GM19099 (cell line): ENCODE measurements around the gene MAD1L1.

Experiments used
- POLR2A ChIP-seq: IDR thresholded peaks from 3 replicates; pipeline ENCODE4 v1.6.1; 2011; ENCODE audit warnings: low read depth; ENCODE audit not compliant: insufficient read length; ENCODE audit errors: extremely low read depth

Gene MAD1L1

DNA sequence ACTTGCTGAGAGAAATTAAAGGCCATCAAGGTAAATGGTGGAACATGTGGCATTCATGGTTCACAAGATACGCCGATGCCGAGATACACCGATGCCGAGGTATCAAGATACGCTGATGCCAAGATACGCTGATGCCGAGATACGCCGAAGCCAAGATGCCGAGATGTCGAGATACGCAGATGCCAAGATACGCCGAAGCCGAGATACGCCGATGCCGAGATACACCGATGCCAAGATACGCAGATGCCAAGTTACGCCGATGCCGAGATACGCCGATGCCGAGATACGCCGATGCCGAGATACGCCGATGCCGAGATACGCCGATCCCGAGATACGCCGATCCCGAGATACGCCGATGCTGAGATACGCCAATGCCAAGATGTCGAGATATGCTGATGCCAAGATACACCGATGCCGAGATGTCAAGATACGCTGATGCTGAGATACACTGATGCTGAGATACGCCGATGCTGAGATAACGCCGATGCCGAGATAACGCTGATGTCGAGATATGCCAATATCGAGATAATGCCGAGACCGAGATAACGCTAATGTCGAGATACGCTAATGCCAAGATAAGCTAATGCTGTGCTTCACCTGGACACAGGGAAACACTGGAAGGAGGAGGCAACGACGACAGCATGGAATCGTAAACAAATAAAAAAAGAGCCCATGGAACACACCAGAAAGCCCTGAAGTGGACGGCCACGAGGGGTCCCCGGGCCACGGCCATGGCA is 172.6 kb downstream of the MAD1L1 start:
- no peak for TF ChIP-seq POLR2A

DNA sequence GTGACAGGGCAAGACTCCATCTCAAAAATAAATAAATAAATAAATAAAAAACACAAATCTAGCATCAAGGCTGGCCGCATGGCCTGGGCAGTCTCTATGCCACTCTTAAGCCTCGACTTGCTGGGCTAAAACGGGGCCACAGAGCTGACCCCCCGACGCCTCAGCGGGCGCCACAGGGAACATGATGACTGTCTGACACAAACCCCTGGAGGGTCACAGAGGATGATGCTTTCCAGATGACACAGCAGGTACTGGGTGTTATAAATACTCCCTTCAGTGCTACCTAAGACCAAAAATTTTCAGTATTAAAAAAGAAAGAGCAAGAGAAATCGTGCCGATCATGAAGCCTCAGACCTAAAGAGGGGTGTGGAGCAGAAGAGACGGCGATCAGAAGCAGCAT is 176.8 kb downstream of the MAD1L1 start:
- TF ChIP-seq POLR2A: no peak

DNA sequence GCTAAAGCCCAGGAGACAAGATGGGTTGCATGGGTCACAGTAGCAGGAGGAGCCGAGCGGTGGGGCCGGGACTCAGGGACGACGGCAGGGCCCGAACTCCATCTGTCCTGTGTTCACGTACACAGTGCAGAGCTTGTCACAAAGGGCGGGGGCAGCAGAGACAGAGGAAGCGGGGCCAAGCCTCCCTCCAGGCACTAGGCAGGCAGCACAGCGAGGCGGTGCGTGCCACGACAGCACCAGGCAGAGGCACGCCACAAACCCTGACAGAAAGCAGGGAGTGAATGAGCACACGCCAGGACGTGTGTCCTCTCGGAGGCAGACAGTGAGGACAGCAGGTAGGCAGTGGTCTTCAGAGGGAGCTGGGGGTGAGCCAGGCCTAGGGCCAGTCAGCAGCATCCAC is 177.8 kb downstream of the MAD1L1 start:
- TF ChIP-seq POLR2A: no peak

DNA sequence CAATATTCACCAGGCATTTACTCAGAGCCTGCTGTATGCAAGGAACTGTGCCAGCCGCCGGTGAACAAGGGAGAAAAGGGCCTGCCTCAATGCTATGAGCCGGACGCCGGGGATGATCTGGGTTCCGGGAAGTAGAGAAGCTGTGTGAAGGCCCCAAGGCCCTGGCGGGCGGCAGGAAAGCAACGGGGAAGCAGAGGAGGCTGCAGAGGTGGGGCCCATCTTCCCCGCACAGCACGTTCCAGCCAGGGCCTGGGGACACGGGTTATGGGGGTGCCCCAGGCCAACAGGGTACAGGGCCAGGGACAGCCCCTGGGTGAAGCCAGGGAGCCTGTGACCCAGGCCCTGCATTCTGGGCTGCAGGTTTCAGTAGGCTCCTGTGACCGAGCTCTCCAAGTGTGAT is 179.3 kb downstream of the MAD1L1 start:
- TF ChIP-seq POLR2A: no peak

DNA sequence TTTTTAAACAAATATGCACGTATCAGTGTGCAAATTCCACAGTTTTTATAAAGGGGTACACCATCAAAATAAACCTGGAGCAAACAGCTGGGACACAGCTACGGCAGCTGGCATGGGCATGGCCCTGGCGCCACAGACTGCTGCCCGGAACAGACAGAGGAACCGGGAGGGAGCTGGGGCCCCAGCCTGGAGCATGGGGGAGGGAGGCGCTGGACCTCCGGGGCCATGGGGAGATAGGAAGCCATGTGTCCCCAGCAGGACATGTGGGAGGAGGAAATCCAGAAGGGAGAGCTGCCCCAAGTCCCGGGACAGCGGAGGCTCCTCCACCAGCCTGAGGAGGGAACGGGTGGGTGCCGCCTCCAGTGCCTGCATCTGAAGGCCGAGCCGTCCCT is 180.1 kb downstream of the MAD1L1 start:
- no peak for TF ChIP-seq POLR2A

DNA sequence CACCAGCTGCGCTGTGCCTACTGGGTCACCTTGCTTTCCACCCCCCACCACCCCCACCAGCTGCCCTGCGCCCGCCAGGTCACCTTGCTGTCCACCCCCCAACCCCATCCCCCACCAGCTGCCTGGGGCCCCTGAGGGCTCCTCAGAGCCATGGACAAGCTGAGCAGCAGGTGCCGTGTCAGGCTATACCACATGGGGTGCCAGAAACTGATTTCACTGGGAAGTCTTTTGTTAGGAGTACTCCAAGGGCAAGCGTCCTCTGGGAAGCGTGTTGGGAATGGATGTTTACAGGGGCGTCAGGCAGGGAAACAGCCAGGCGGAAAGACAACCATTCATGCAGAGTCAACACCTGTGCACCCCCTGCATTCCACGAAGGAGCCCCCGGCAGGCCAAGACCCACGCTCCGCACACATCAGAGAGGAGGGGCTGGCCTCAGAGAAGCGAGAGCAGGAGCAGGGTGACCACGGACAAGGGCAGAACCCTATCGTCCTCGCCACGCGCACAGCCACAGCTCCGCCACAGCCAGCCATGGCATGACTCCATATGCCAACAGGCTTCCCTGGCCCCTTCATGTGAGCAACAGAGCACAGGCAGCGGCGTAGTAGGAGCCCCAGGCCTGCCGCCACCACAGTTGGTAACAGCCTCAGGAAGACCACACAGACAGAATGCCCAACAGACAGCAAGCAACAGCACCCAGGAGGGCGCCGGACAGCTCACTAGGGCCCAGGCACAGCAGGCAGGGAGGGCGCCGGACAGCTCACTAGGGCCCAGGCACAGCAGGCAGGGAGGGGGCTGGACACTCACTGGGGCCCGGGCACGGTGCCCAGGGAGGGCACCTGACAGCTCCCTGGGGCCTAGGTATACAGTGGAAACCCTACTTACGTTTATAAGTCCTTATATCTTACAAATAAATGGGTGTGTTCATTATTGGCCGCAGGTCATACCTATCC is 180.8 kb downstream of the MAD1L1 start:
- TF ChIP-seq POLR2A: no peak

DNA sequence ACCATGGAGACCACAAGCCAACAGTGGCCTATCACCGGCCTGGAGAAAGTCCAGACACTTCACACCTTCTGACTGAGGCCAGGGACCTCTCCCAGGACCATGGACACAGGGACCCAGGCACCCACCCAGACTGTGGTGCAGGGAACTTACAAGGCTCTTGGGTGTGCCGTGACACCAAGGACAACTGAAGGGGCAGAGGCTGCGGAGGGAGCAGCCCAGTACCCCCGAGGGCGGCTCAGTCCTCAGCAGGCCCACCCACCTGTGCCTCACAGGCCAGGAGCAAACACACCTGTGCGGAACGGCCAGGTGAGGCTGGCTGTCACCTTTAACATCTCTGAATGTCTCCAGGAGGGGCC is 182.3 kb downstream of the MAD1L1 start:
- TF ChIP-seq POLR2A: no peak

DNA sequence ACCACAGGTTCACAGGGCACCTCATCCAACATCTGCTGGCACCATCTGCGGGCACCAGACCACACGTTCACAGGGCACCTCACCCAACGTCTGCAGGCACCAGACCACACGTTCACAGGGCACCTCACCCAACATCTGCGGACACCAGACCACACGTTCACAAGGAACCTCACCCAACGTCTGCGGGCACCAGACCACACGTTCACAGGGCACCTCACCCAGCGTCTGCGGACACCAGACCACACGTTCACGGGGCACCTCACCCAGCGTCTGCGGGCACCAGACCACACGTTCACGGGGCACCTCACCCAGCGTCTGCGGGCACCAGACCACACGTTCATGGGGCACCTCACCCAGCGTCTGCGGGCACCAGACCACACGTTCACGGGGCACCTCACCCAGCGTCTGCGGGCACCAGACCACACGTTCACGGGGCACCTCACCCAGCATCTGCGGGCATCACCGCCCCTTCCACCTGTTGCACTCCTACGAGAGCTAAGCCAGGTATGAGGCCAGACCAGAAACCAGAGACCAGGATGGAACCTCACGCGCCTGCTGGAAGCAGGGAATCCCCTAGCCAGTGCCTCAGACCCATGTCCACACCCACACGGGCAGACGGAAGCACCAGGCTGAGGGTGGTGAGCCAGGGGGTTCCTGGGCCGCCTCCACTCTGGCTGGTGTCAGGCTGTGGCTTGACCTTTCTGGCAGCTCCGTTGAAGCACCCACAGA is 182.8 kb downstream of the MAD1L1 start:
- TF ChIP-seq POLR2A: no peak

DNA sequence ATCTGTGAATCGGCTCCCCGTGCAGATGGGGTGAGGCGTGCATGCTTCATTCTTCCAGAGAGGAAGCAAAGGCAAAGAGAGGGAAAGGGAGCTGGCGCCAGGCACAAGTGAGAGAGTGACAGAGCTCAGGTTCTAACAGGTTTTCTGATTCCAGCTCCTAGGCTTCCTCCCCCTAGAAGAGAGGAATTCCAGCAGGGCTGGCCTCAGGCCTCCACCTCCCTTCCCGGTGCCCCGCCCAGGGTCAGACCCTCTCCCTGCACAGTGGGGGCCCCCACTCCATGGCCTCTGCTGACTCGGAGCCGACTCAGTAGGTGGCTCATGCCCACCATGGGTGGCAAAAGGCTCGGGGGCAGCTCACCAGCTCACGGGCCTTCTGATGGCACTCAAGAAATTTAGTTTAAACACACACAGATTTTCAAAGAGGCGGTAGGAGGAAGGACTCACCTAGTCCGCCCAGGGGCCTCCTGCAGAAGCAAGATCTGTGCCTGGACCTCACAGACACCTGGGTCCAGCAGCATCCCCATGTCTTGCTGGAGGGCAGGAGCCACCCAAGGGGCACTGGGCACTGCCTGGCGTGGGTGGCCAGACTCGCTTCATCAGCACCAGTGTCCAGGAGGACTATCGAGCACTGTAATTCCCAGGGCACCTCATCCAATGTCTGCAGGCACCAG is 183.5 kb downstream of the MAD1L1 start:
- no peak for TF ChIP-seq POLR2A

DNA sequence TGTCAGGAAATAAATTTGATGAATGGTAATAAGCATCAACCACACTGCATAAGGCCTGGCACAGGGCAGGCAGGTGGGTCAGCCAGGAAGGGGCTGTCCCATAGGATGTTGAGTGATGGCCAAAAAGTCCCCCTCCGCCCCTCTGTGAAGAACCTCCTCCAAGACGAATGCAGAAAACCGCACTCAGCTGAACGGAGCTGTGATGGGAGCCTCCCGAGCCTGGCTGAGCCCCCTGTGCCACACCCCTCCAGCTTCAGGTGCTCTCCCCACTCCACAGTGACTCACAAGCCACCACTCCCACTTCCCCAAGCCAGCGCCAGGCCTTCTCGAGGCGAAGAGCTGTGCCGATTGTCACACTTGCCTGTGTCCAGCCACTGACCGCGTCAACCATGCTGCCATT is 184.2 kb downstream of the MAD1L1 start:
- no peak for TF ChIP-seq POLR2A

DNA sequence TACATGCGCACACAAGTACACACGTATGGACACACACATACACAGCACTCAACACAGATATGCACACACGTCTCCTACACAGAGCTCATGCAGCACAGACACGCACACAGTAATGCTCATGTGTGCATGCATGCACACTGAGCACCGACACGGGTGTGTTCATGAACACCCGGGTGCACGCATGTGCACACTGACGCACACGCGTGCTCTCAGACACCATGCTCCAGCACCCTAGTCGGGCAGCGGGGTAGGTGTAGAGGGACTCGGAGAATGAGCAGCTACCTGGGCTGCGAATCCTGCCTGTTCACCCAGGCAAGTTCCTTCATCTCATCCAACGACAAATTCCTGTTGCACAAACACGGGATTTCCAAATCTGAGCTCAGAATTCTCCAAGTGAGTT is 184.7 kb downstream of the MAD1L1 start:
- TF ChIP-seq POLR2A: no peak

DNA sequence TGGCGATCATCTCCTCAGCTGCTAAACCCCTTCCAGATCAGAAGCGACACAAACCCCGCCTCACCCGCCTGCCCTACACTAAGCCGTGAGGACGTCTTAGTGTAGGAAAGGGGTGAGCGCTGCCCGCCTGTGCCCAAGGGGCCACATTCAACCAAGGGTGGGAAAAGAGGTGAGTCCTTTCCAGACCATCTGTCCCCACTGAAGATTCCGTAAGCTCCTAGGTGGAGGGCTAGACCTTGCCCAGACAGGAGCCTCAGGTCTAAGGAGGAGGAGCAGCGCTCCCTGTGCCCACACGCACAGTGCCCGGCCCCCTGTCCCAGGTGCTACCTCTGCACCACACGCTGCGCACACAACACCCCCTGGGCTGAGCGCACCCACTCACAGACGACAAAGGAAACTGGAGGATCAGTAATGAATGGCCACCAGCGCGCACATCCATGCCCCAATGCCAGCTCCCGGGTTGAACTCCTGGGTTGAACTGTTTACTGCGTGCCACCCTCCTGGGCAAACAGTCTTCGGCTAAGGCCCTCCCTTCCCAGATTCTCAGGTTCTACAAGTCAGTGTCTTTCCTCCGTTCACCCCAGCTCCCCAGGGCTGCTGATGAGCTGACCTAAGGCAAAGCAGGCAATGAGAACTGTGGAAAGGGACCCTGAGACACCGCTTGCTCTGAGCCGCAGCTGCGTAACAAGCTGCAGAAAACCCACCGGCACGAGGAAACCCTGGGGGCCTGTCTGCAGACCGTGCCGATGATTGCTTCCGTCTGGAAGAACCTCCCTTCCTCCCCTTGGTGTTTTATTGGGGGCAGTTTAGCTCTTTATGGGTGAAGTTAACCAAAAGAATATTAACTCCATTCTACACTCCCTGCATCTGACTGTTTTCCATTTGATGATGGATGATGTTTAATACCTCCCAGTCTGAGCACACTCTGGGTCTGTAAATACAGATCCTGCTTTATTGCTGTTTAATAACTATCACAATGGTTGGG is 185.9 kb downstream of the MAD1L1 start:
- no peak for TF ChIP-seq POLR2A

DNA sequence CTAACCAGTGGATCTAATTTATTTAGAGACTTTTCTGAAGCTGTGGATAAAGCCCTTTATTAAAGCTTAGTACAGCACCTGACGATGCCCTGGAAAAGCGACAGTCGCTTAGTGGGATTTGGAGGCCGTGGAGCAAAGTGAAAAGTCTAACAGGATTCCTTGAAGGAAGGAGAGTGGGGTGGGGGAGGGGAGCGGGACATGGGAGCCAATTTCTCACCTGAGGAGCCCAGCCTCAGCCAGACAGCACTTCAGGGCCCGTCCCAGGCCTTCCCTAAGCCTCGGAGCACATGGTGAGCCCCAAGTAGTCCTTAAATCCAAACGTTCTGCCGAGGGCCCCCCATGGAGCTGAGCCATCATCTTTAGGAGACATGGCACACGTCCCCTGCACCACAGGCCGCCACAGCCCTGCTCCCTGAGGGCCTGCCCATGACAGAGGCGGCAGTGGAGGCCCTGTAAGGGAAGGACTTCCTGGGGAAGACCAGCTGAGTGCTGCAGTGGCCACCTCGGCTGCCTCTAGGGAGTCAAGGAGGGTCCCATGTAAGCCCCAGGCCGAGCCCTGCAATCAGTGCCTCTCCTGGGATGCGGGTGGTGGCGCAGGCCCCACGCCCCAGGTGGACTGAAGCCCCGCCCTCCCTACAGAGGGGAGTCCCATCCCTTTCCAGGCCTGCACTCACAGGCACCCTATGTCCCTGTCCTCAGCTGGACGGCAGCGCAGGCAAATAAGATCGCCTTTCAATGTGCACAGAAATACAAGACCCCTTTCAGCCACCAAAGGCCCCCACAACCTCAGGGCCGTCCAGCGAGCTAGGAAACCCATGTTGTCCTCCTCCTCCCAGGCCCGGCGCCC is 187.0 kb downstream of the MAD1L1 start:
- no peak for TF ChIP-seq POLR2A

DNA sequence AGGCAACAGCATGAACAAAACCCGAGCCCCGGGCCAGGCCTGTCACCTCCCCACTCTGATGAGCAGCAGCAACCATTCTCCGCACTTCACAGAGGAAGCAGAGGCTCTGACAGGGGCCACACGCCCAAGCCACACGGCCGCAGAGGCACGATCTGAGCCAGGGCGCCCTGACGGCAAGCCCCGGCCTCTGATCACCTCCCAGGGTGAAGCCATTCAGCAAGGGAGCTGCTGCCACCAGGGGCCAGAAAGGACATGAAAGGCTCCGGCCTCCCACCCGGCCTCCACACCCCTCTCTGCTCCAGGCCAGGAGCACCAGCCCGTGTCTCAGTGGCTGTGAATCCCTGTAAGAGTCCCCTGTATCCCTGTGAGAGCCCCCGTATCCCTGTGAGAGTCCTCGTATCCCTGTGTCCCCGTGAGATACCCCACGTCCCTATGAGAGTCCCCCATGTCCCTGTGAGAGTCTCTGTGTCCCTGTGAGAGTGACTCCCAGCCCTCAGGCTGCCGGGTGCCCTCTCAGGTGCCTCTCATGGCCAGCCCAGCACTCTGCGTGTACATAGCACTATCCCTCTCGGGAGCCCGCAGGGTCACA is 187.8 kb downstream of the MAD1L1 start:
- no peak for TF ChIP-seq POLR2A
